Peyer's patch (tissue), 4 donors: ENCODE results near the gene GABPB1. TPM values are rescaled to one million over a fixed set of nuclear protein-coding genes. Genes with fewer than 3 reads are reported as not detected.
"Not testable (repeated sequence)": the region's sequence is repeated elsewhere in the genome, so short reads cannot be mapped to it uniquely, and the experiment has no call there.

Experiments
- DNase-seq, 3 donors: peaks; one replicate each; pipeline ENCODE4 v3.0.0-alpha.2; 2017 to 2019
- H3K27ac ChIP-seq, 4 donors: fragments of 200-600 bp; sonication (generic); one replicate each; pipeline ENCODE4 v1.5.1; 2016 to 2019
- H3K27me3 ChIP-seq, 2 donors: fragments of 200-600 bp; sonication (generic); one replicate each; pipeline ENCODE4 v1.5.1; 2019
- H3K36me3 ChIP-seq, 3 donors: fragments of 200-600 bp; sonication (generic); one replicate each; pipeline ENCODE4 v1.5.1; 2016 to 2019
- H3K4me1 ChIP-seq, 4 donors: fragments of 200-600 bp; sonication (generic); one replicate each; pipeline ENCODE4 v1.5.1; 2016 to 2019
- H3K4me3 ChIP-seq, 4 donors: fragments of 200-600 bp; sonication (generic); 1 replicate in 3 of 4; 2 replicates in 1 of 4; pipeline ENCODE4 v1.5.1; 2016 to 2019; ENCODE audit warnings: mild to moderate bottlenecking in 1 of 4
- H3K9me3 ChIP-seq, 4 donors: fragments of 200-600 bp; sonication (generic); one replicate each; pipeline ENCODE4 v1.5.1; 2016 to 2019; ENCODE audit warnings: mild to moderate bottlenecking in 1 of 4
- POLR2A ChIP-seq, 2 donors: fragments of 450-650 bp; IDR thresholded peaks; one replicate each; pipeline ENCODE4 v1.5.1; 2017; ENCODE audit warnings: antibody characterized with exemption in 2 of 2, mild to moderate bottlenecking in 2 of 2, moderate library complexity in 2 of 2
- total RNA-seq, 4 donors: library from RNA; depleted of rRNA; stranded (reverse); fragments of >200 nt; gene quantifications; one replicate each; pipeline ENCODE4 v1.1.0, GENCODE V29; 2016
- TF ChIP-seq, protein P1 (sequence below), 6 experiments: fragments of 450-650 bp in 4 of 6; fragments of 200-600 bp in 2 of 6; sonication (generic) in 1 of 6; IDR thresholded peaks; one replicate each; pipeline ENCODE4 v1.5.1; 2017 to 2019; ENCODE audit warnings: antibody characterized with exemption in 6 of 6, mild to moderate bottlenecking in 3 of 6, moderate library complexity in 1 of 6

The GABPB1 gene
- total RNA-seq, 4 donors from 2014 or later = 13.8 to 16.3 (median 15.7) TPM

DNA sequence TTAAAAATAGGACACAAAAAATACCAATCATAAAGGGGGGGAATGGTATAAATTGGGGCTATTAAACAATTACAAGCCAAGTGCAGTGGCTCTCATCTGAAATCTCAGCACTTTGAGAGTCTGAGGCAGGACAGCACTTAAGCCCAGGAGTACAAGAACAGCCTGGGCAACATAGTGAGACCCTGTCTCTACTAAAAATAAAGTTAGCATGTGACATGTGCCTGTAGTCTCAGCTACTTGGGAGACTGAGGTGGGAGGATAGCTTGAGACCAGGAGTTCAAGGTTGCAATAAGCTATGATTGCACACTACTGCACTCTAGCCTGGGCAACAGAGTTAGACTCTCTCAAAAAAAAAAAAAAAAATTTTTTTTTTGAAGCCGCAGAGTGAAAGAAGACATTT, 23.8 kb upstream of the GABPB1 start:
- TF ChIP-seq POLR2A (IDR thresholded peaks at IDR 0.05) = no peak
- TF ChIP-seq, protein P1, sequence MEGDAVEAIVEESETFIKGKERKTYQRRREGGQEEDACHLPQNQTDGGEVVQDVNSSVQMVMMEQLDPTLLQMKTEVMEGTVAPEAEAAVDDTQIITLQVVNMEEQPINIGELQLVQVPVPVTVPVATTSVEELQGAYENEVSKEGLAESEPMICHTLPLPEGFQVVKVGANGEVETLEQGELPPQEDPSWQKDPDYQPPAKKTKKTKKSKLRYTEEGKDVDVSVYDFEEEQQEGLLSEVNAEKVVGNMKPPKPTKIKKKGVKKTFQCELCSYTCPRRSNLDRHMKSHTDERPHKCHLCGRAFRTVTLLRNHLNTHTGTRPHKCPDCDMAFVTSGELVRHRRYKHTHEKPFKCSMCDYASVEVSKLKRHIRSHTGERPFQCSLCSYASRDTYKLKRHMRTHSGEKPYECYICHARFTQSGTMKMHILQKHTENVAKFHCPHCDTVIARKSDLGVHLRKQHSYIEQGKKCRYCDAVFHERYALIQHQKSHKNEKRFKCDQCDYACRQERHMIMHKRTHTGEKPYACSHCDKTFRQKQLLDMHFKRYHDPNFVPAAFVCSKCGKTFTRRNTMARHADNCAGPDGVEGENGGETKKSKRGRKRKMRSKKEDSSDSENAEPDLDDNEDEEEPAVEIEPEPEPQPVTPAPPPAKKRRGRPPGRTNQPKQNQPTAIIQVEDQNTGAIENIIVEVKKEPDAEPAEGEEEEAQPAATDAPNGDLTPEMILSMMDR (IDR thresholded peaks at IDR 0.05) = no peak
- H3K27ac ChIP-seq = no peak overlapping the region
- no peaks in the 10 kb centered on the region for H3K36me3 ChIP-seq
- no peaks in the 10 kb centered on the region for H3K4me1 ChIP-seq
- no peak overlapping the region for H3K4me3 ChIP-seq
- no peaks in the 10 kb centered on the region for H3K9me3 ChIP-seq
- no peak for DNase-seq
- no peaks in the 10 kb centered on the region for H3K27me3 ChIP-seq

DNA sequence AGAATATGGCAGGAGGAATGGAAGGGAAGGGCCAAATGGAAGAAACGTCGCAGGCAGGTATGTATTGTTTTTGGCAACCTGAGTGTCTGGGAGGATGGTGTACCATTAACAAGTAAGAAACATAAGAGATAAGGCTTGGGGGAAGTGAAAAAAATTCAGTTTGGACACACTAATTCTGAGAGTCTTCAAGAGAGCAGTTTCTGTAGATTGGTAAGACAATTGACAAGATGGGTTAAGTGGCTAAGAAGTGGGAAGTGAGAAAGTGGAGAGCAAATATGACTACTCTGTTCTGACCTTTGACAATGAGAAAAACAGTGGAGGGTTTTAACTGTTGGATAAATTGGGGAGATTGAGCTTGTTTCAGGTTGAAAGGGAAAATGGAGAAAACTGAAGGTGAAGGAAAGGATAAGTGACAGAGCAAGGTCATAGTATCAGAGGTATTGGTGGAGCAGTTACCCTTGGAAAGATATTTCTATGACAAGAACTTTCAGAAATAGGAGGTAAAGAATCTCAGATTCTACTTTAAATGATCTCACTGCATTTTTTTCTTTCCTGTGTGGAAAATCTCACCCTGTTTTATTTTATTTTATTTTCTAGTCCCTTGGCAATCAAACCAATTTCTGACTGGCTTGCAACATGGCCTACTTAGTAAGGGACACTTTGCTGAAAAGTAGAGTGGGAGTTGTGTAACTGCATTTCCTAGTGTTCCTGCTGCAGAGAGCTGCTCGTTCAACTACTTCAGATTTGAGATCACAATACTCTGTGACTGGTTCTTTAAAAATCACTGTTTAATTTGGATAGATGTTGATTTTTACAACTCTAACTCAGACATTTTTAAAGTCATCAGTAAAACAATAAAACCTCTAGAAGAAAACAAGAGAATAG, 23.1 kb upstream of the GABPB1 start:
- no peaks in the 10 kb centered on the region for H3K9me3 ChIP-seq
- no peaks in the 10 kb centered on the region for H3K4me1 ChIP-seq

DNA sequence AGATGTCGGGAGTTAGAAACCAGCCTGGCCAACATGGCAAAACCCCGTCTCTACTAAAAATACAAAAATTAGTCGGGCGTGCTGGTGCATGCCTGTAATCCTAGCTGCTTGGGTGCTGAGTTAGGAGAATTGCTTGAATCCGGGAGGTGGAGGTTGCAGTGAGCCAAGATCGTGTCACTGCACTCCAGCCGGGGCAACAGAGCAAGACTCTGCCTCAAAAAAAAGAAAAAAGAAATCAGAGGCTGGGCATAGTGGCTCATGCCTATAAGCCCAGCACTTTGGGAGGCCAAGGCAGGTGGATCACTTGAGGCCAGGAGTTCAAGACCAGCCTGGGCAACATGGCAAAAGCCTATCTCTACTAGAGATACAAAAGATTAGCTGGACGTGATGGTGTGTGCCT, 14.6 kb upstream of the GABPB1 start:
- not testable (repeated sequence) for H3K27ac ChIP-seq, H3K36me3 ChIP-seq, H3K4me3 ChIP-seq, H3K27me3 ChIP-seq, H3K4me1 ChIP-seq, H3K9me3 ChIP-seq, DNase-seq

More for the DNA sequence above, 23.1 kb upstream of the GABPB1 start:
- no peak for DNase-seq
- no peak overlapping the region for H3K27ac ChIP-seq
- no peaks in the 10 kb centered on the region for H3K27me3 ChIP-seq
- H3K4me3 ChIP-seq = no peak overlapping the region
- no peak for TF ChIP-seq POLR2A (IDR thresholded peaks at IDR 0.05)
- TF ChIP-seq, protein P1 (IDR thresholded peaks at IDR 0.05) = no peak
- H3K36me3 ChIP-seq = no peaks in the 10 kb centered on the region

DNA sequence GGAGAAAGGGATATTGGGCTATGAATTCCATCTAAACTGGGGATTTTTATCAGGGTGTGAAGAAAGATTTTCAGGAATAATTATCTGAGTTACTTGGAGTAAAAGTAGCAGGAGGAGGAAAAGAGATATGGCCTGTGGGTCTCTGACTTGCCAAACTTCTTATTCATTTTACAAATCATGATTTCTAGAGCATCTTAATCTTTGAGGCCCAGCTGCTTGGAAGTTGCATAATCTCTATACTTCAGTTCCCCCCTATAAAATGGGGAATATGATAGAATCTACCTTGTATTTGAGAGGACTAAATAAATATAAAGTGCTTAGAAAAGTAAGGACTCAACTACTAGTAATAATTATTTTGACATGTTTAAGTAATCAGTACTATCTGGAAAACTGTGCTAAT, 11.0 kb upstream of the GABPB1 start:
- TF ChIP-seq, protein P1 (IDR thresholded peaks at IDR 0.05) = no peak
- TF ChIP-seq POLR2A (IDR thresholded peaks at IDR 0.05) = no peak
- Histone ChIP-seq H3K27ac (no peak overlapping the region), H3K4me3 (no peak overlapping the region), H3K36me3 (peaks cover 0 to 4% (median 0%) of the 10 kb centered on the region in 3 donors), H3K4me1 (no peaks in the 10 kb centered on the region), H3K9me3 (no peaks in the 10 kb centered on the region), H3K27me3 (no peaks in the 10 kb centered on the region)
- no peak for DNase-seq

DNA sequence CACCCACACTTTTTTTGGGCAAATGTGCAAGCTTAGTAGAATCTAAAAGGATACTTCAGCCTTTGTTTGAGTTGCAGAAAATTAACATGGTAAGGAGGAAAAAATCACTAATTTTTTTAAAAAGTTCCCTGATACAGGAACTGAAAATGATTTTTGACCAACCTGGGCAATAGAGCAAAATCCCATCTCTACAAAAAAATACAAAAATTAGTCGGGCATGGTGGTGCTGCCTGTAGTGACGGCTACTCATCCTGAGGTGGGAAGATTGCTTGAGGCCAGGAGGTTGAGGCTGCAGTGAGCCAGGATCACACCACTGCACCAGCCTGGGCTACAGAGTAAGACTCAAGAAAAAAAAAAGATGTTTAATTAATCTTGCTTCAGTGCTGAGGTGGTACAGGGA, 10.6 kb upstream of the GABPB1 start:
- H3K27ac ChIP-seq = no peak overlapping the region
- no peaks in the 10 kb centered on the region for H3K27me3 ChIP-seq
- H3K36me3 ChIP-seq = peaks cover 0 to 5% (median 0%) of the 10 kb centered on the region in 3 donors
- DNase-seq = no peak
- no peak for TF ChIP-seq POLR2A (IDR thresholded peaks at IDR 0.05)
- TF ChIP-seq, protein P1 (IDR thresholded peaks at IDR 0.05) = no peak
- H3K4me1 ChIP-seq = no peaks in the 10 kb centered on the region
- no peaks in the 10 kb centered on the region for H3K9me3 ChIP-seq
- H3K4me3 ChIP-seq = no peak overlapping the region

DNA sequence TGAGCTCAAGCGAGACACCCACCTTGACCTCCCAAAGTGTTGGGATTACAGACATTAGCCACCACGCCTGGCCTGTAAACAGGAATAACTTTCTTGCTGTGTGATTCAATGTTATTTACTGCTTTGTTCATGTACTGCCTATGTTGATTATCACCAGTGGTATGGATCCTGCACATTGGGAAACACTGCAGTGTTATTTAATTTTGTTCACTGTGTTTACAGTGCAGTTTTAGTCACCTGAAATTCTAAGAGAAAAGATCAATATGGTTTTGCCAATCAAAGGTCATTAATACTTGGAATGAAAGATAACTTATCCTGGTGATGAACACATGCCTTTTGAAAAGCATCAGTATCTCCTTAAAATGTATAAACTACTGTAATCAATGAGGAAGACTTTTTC, 8.6 kb upstream of the GABPB1 start:
- no peaks in the 10 kb centered on the region for H3K9me3 ChIP-seq
- H3K36me3 ChIP-seq = peaks cover 0 to 13% (median 0%) of the 10 kb centered on the region in 3 donors
- no peak for DNase-seq
- no peaks in the 10 kb centered on the region for H3K27me3 ChIP-seq
- H3K4me1 ChIP-seq = no peaks in the 10 kb centered on the region
- no peak for TF ChIP-seq POLR2A (IDR thresholded peaks at IDR 0.05)
- TF ChIP-seq, protein P1 (IDR thresholded peaks at IDR 0.05) = no peak
- H3K4me3 ChIP-seq = no peak overlapping the region
- H3K27ac ChIP-seq = no peak overlapping the region
